Neutrophil (primary cell): Measurements from ENCODE around the gene CFAP92.

ENCODE experiments used
- H3K27ac ChIP-seq: fragments of 200-600 bp; sonication (generic); 2 replicates; pipeline ENCODE4 v1.5.1; 2016; ENCODE audit warnings: mild to moderate bottlenecking, moderate library complexity
- H3K27me3 ChIP-seq: fragments of 200-600 bp; sonication (generic); 2 replicates; pipeline ENCODE4 v1.6.0; 2016; ENCODE audit warnings: mild to moderate bottlenecking
- H3K36me3 ChIP-seq: fragments of 200-600 bp; sonication (generic); 2 replicates; pipeline ENCODE4 v1.5.1; 2017
- H3K4me1 ChIP-seq, 2 experiments: fragments of 200-600 bp in 1 of 2; sonication (generic) in 1 of 2; 1 replicate in 1 of 2; 2 replicates in 1 of 2; pipeline versions ENCODE4 v1.5.1 to v1.6.1; 2013 to 2016; ENCODE audit warnings: low read depth in 1 of 2, low read length in 1 of 2, mild to moderate bottlenecking in 1 of 2, moderate library complexity in 1 of 2; ENCODE audit not compliant: control insufficient read depth in 1 of 2, insufficient read depth in 1 of 2
- H3K4me3 ChIP-seq, 2 experiments: fragments of 200-600 bp in 1 of 2; sonication (generic) in 1 of 2; 1 replicate in 1 of 2; 2 replicates in 1 of 2; pipeline ENCODE4 v1.5.1; 2013 to 2016; ENCODE audit warnings: low read depth in 1 of 2, low read length in 1 of 2, mild to moderate bottlenecking in 1 of 2, moderate library complexity in 1 of 2
- H3K9me3 ChIP-seq: fragments of 200-600 bp; sonication (generic); 2 replicates; pipeline ENCODE4 v1.5.1; 2016
- CTCF ChIP-seq: fragments of 200-600 bp; sonication (generic); IDR thresholded peaks from 2 replicates; pipeline ENCODE4 v1.5.1; 2016; ENCODE audit warnings: antibody characterized with exemption

The CFAP92 gene

GRCh38 chr3:129033151-129033550, 39.3 kb upstream of the CFAP92 start:
- no peak for TF ChIP-seq CTCF
- no peaks in the 10 kb centered on the region for H3K9me3 ChIP-seq
- H3K4me3 ChIP-seq: no peak overlapping the region
- H3K27me3 ChIP-seq: no peaks in the 10 kb centered on the region
- H3K4me1 ChIP-seq: no peaks in the 10 kb centered on the region
- no peak overlapping the region for H3K27ac ChIP-seq
- no peaks in the 10 kb centered on the region for H3K36me3 ChIP-seq

GRCh38 chr3:129032716-129033115, 38.8 kb upstream of the CFAP92 start:
- no peak for TF ChIP-seq CTCF
- H3K9me3 ChIP-seq: no peaks in the 10 kb centered on the region
- H3K27ac ChIP-seq: no peak overlapping the region
- no peaks in the 10 kb centered on the region for H3K4me1 ChIP-seq
- peaks cover 1% of the 10 kb centered on the region for H3K27me3 ChIP-seq
- H3K36me3 ChIP-seq: no peaks in the 10 kb centered on the region
- H3K4me3 ChIP-seq: no peak overlapping the region

GRCh38 chr3:129031476-129032215, 37.8 kb upstream of the CFAP92 start:
- Histone ChIP-seq H3K36me3 (no peaks in the 10 kb centered on the region), H3K4me1 (peaks cover 6 to 10% of the 10 kb centered on the region in 2 experiments), H3K9me3 (no peaks in the 10 kb centered on the region), H3K27me3 (peaks cover 12% of the 10 kb centered on the region), H3K27ac (no peak overlapping the region), H3K4me3 (no peak overlapping the region)
- TF ChIP-seq CTCF: no peak

- Histone ChIP-seq H3K36me3 (no peaks in the 10 kb centered on the region), H3K4me1 (peaks cover 9 to 13% of the 10 kb centered on the region in 2 experiments), H3K27me3 (peaks cover 22% of the 10 kb centered on the region), H3K9me3 (no peaks in the 10 kb centered on the region), H3K4me3 (no peak overlapping the region), H3K27ac (no peak overlapping the region)
- TF ChIP-seq CTCF: no peak
These were observed 36.7 kb upstream of the CFAP92 start for GRCh38 chr3:129030611-129031010.

GRCh38 chr3:129028866-129029265, 35.0 kb upstream of the CFAP92 start:
- no peak overlapping the region for H3K4me3 ChIP-seq
- no peaks in the 10 kb centered on the region for H3K36me3 ChIP-seq
- H3K4me1 ChIP-seq: peaks cover 9 to 13% of the 10 kb centered on the region in 2 experiments
- TF ChIP-seq CTCF: no peak
- H3K9me3 ChIP-seq: no peaks in the 10 kb centered on the region
- peaks cover 34% of the 10 kb centered on the region for H3K27me3 ChIP-seq
- no peak overlapping the region for H3K27ac ChIP-seq
